GM13976 (cell line): ENCODE results near the gene GGA3.
"Not testable (repeated sequence)": the region's sequence is repeated elsewhere in the genome, so short reads cannot be mapped to it uniquely, and the experiment has no call there.

Experiments
- DNase-seq: peaks from one replicate; pipeline ENCODE4 v3.0.0; 2012; ENCODE audit warnings: low spot score
- CTCF ChIP-seq: IDR thresholded peaks from 2 replicates; pipeline ENCODE4 v1.5.1; 2012; ENCODE audit warnings: borderline replicate concordance, mild to moderate bottlenecking; ENCODE audit not compliant: insufficient read depth; ENCODE audit errors: extremely low read depth, missing control alignments, control extremely low read depth
- in situ Hi-C: fragments of 300-500 bp; cut with MboI; formaldehyde crosslinking; loops from one replicate; pipeline ENCODE4 v1.12.0; 2022; ENCODE audit warnings: low sequenced_read_pairs, mixed read lengths, inconsistent platforms; ENCODE audit not compliant: unreplicated experiment

GGA3 gene

GRCh38 chr17:75208161-75208560 lies 53.2 kb downstream of the GGA3 start:
- DNase-seq = no peak
- TF ChIP-seq CTCF = no peak
- in situ Hi-C loops = no loop called here

DNA sequence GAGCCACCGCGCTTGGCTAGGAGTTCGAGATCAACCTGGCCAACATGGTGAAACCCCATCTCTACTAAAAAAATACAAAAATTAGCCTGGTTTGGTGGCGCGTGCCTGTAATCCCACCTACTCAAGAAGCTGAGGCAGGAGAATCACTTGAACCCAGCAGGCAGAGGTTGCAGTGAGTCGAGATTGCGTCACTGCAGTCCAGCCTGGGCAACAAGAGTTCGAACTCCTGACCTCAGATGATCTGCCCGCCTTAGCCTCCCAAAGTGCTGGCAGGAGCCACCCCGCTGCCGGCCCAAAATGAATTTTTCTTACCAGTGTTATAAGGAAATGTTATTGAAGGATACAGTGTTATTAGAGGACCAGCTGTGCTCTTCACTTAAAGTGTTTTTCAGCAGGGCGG lies 53.6 kb downstream of the GGA3 start:
- TF ChIP-seq CTCF = no peak
- in situ Hi-C loops = no loop called here
- no peak for DNase-seq

GRCh38 chr17:75207050-75207407 lies 54.4 kb downstream of the GGA3 start:
- in situ Hi-C loops, DNase-seq: not testable (repeated sequence)

GRCh38 chr17:75205793-75206163 lies 55.6 kb downstream of the GGA3 start:
- no peak for DNase-seq
- in situ Hi-C loops = no loop called here
- TF ChIP-seq CTCF = no peak

- DNase-seq = peak; percentile 100
- in situ Hi-C loops = no loop called here
- TF ChIP-seq CTCF = no peak
Observed at GRCh38 chr17:75205037-75205792, 56.2 kb downstream of the GGA3 start, which contains the start of gene NUP85. Gene NUP85, plus strand, starts transcription at chr17:75205679. Its CDS starts 83 bp downstream, at chr17:75205762.

DNA sequence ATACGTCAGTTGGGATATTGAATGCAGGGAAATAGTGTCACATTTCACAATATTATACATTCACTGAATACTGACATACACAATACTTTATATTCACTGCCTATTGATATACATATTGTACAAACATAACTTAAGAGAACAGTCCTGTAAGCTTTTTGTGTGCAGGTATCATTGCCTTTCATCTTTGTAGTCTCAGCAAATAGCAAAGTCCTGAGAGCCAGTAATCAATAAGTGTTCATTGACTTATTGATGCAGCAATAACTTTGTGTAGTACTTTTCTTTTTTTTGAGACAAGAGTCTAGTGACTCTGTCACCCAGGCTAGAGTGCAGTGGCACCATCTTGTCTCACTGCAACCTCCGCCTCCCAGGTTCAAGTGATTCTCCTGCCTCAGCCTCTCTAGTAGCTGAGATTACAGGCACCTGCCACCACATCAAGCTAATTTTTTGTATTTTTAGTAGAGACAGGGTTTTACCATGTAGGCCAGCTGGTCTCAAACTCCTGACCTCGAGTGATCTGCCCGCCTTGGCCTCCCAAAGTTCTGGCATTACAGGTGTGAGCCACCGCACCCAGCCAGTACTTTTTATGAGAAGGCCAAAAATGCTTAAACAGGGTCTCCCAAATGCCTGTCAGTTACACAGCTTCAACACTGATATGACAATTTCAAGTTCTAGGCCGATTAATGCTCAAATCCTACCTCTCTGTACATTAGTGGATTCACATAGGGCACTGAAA lies 61.4 kb downstream of the GGA3 start:
- DNase-seq = no peak
- in situ Hi-C loops = no loop called here

More for the DNA sequence above, 61.4 kb downstream of the GGA3 start:
- TF ChIP-seq CTCF = no peak
